Activated CD4-positive, alpha-beta T cell treated with anti-CD3 and anti-CD28 coated beads, Interleukin-2, amount 10 ng/mL, durations not matched to agents 7 days and 5 days (primary cell): ENCODE data around the gene FGD3. TPM values are rescaled to one million over a fixed set of nuclear protein-coding genes. Genes with fewer than 3 reads are reported as not detected.
"Not testable (repeated sequence)": the region's sequence is repeated elsewhere in the genome, so short reads cannot be mapped to it uniquely, and the experiment has no call there.

ENCODE experiments used
- CTCF ChIA-PET: fragments of 350-600 bp; sonication (Branson Sonifier 250); formaldehyde crosslinking; loops from one replicate; lab custom pipeline; 2021; ENCODE audit warnings: antibody characterized with exemption; lab: Charles Lee
- POLR2A ChIA-PET: fragments of 350-600 bp; sonication (Branson Sonifier 250); formaldehyde crosslinking; loops from one replicate; lab custom pipeline; 2021; ENCODE audit warnings: antibody characterized with exemption; lab: Charles Lee
- DNase-seq: peaks from one replicate; pipeline ENCODE4 v3.0.0-alpha.2; 2020
- H3K27ac Mint-ChIP-seq: one replicate; pipeline ENCODE4 v1.8.0; 2021; ENCODE audit warnings: mild to moderate bottlenecking, moderate library complexity, mixed read lengths
- H3K27me3 Mint-ChIP-seq: one replicate; pipeline ENCODE4 v1.8.0; 2021; ENCODE audit warnings: mixed read lengths
- H3K36me3 Mint-ChIP-seq: one replicate; pipeline ENCODE4 v1.8.0; 2021; ENCODE audit warnings: low read depth, mixed read lengths
- H3K4me1 Mint-ChIP-seq: one replicate; pipeline ENCODE4 v1.8.0; 2021; ENCODE audit warnings: mixed read lengths
- H3K4me3 Mint-ChIP-seq: one replicate; pipeline ENCODE4 v1.8.0; 2021; ENCODE audit warnings: mild to moderate bottlenecking, moderate library complexity, mixed read lengths
- H3K9me3 Mint-ChIP-seq: one replicate; pipeline ENCODE4 v1.8.0; 2021; ENCODE audit warnings: mixed read lengths
- total RNA-seq, 2 experiments: library from RNA; stranded (reverse); gene quantifications; one replicate each; pipeline ENCODE4 v1.2.3, GENCODE V29; 2021

FGD3 gene
- total RNA-seq, 2 experiments from 2014 or later, result 148 to 156 TPM

- DNase-seq, result no peak
- H3K4me3 Mint-ChIP-seq, result no peak overlapping the region
- POLR2A ChIA-PET, result no interaction called here
- CTCF ChIA-PET, result no interaction called here
- H3K27me3 Mint-ChIP-seq, result no peaks in the 10 kb centered on the region
- H3K27ac Mint-ChIP-seq, result no peak overlapping the region
- H3K4me1 Mint-ChIP-seq, result peaks cover 23% of the 10 kb centered on the region
- no peaks in the 10 kb centered on the region for H3K9me3 Mint-ChIP-seq
- peaks cover 70% of the 10 kb centered on the region for H3K36me3 Mint-ChIP-seq
Measured at GRCh38 chr9:93007529-93008058, 60.3 kb downstream of the FGD3 start.

- Mint-ChIP-seq H3K27ac (no peak overlapping the region), H3K4me1 (peaks cover 15% of the 10 kb centered on the region), H3K9me3 (no peaks in the 10 kb centered on the region), H3K4me3 (no peak overlapping the region), H3K36me3 (peaks cover 73% of the 10 kb centered on the region), H3K27me3 (no peaks in the 10 kb centered on the region)
- ChIA-PET POLR2A (no interaction called here), CTCF (interaction anchor here (0.8 kb wide), 1 partner anchor 16 kb away, joined by 3 read pairs; no protein-coding TSS in a partner anchor)
- DNase-seq, result no peak
Measured at GRCh38 chr9:93008457-93008856, 61.1 kb downstream of the FGD3 start.

GRCh38 chr9:93009337-93010015, 62.2 kb downstream of the FGD3 start:
- Mint-ChIP-seq H3K36me3 (peaks cover 72% of the 10 kb centered on the region), H3K27ac (no peak overlapping the region), H3K4me3 (no peak overlapping the region), H3K4me1 (peaks cover 4% of the 10 kb centered on the region), H3K9me3 (no peaks in the 10 kb centered on the region), H3K27me3 (no peaks in the 10 kb centered on the region)
- ChIA-PET POLR2A (interaction anchor here (0.7 kb wide), 1 partner anchor 17 kb away, joined by 3 read pairs; no protein-coding TSS in a partner anchor), CTCF (interaction anchor here (0.5 to 1.0 kb wide), 3 partner anchors 17 to 175 kb away, joined by 3 to 5 read pairs (median 4); partner anchors contain the start of gene WNK2)
- no peak for DNase-seq

- ChIA-PET CTCF (interaction anchor here (0.7 to 1.0 kb wide), 2 partner anchors 18 to 121 kb away, joined by 3 read pairs; no protein-coding TSS in a partner anchor), POLR2A (no interaction called here)
- DNase-seq, result no peak
- Mint-ChIP-seq H3K9me3 (no peaks in the 10 kb centered on the region), H3K4me3 (no peak overlapping the region), H3K4me1 (peaks cover 3% of the 10 kb centered on the region), H3K36me3 (peaks cover 70% of the 10 kb centered on the region), H3K27me3 (no peaks in the 10 kb centered on the region), H3K27ac (no peak overlapping the region)
Measured at GRCh38 chr9:93010056-93010455, 62.7 kb downstream of the FGD3 start.

GRCh38 chr9:93010704-93011103, 63.4 kb downstream of the FGD3 start:
- Mint-ChIP-seq H3K36me3 (peaks cover 68% of the 10 kb centered on the region), H3K27ac (no peak overlapping the region), H3K4me1 (peaks cover 3% of the 10 kb centered on the region), H3K4me3 (no peak overlapping the region), H3K9me3 (no peaks in the 10 kb centered on the region), H3K27me3 (no peaks in the 10 kb centered on the region)
- no peak for DNase-seq
- ChIA-PET CTCF (interaction anchor here (0.7 to 1.3 kb wide), 3 partner anchors 10 to 948 kb away, joined by 3 read pairs; no protein-coding TSS in a partner anchor), POLR2A (no interaction called here)

GRCh38 chr9:93011114-93011513, 63.8 kb downstream of the FGD3 start:
- no peaks in the 10 kb centered on the region for H3K27me3 Mint-ChIP-seq
- ChIA-PET POLR2A (no interaction called here), CTCF (interaction anchor here (0.7 to 1.3 kb wide), 2 partner anchors 10 to 947 kb away, joined by 3 read pairs; no protein-coding TSS in a partner anchor)
- no peak overlapping the region for H3K27ac Mint-ChIP-seq
- no peak for DNase-seq
- H3K4me3 Mint-ChIP-seq, result no peak overlapping the region
- H3K36me3 Mint-ChIP-seq, result peaks cover 68% of the 10 kb centered on the region
- no peaks in the 10 kb centered on the region for H3K9me3 Mint-ChIP-seq
- H3K4me1 Mint-ChIP-seq, result peaks cover 3% of the 10 kb centered on the region

GRCh38 chr9:93012963-93013855, 65.9 kb downstream of the FGD3 start:
- no peak for DNase-seq

GRCh38 chr9:93013856-93014582, 66.7 kb downstream of the FGD3 start:
- Mint-ChIP-seq H3K27ac (peak overlapping the region; percentile 58), H3K27me3 (no peaks in the 10 kb centered on the region), H3K4me1 (peaks cover 15% of the 10 kb centered on the region), H3K9me3 (no peaks in the 10 kb centered on the region), H3K4me3 (no peak overlapping the region), H3K36me3 (peaks cover 64% of the 10 kb centered on the region)
- ChIA-PET POLR2A (no interaction called here), CTCF (interaction anchor here (0.9 to 4.4 kb wide), 3 partner anchors 11 to 94 kb away, joined by 3 to 25 read pairs (median 11); no protein-coding TSS in a partner anchor)
- no peak for DNase-seq

More at GRCh38 chr9:93012963-93013855, 65.9 kb downstream of the FGD3 start:
- Mint-ChIP-seq H3K27ac (peak overlapping the region; percentile 68), H3K9me3 (no peaks in the 10 kb centered on the region), H3K4me1 (peaks cover 9% of the 10 kb centered on the region), H3K27me3 (no peaks in the 10 kb centered on the region), H3K4me3 (no peak overlapping the region), H3K36me3 (peaks cover 64% of the 10 kb centered on the region)
- POLR2A ChIA-PET, result no interaction called here
- CTCF ChIA-PET, result interaction anchor here (0.9 to 4.4 kb wide), 3 partner anchors 10 to 95 kb away, joined by 3 to 25 read pairs (median 4); no protein-coding TSS in a partner anchor

- H3K4me3 Mint-ChIP-seq, POLR2A ChIA-PET, H3K27ac Mint-ChIP-seq, H3K27me3 Mint-ChIP-seq, DNase-seq, H3K9me3 Mint-ChIP-seq: not testable (repeated sequence)
- peaks cover 21% of the 10 kb centered on the region for H3K4me1 Mint-ChIP-seq
- H3K36me3 Mint-ChIP-seq, result peaks cover 60% of the 10 kb centered on the region
- CTCF ChIA-PET, result interaction anchor here (1.5 to 4.4 kb wide), 4 partner anchors 10 to 38 kb away, joined by 4 to 25 read pairs (median 8); no protein-coding TSS in a partner anchor
Measured at GRCh38 chr9:93015190-93015589, 67.9 kb downstream of the FGD3 start.

GRCh38 chr9:93017621-93018020, 70.3 kb downstream of the FGD3 start:
- Mint-ChIP-seq H3K36me3 (peaks cover 67% of the 10 kb centered on the region), H3K4me3 (no peak overlapping the region), H3K27ac (peak overlapping the region; percentile 66), H3K4me1 (peaks cover 35% of the 10 kb centered on the region), H3K27me3 (no peaks in the 10 kb centered on the region), H3K9me3 (no peaks in the 10 kb centered on the region)
- POLR2A ChIA-PET, result no interaction called here
- no peak for DNase-seq
- CTCF ChIA-PET, result interaction anchor here (4.4 kb wide), 1 partner anchor 14 kb away, joined by 25 read pairs; no protein-coding TSS in a partner anchor

- no peak overlapping the region for H3K4me3 Mint-ChIP-seq
- DNase-seq, result no peak
- ChIA-PET POLR2A (no interaction called here), CTCF (interaction anchor here (1.1 to 2.0 kb wide), 3 partner anchors 17 to 85 kb away, joined by 3 to 11 read pairs (median 3); no protein-coding TSS in a partner anchor)
- no peaks in the 10 kb centered on the region for H3K27me3 Mint-ChIP-seq
- peak overlapping the region; percentile 79 for H3K27ac Mint-ChIP-seq
- no peaks in the 10 kb centered on the region for H3K9me3 Mint-ChIP-seq
- peaks cover 59% of the 10 kb centered on the region for H3K36me3 Mint-ChIP-seq
- H3K4me1 Mint-ChIP-seq, result peaks cover 57% of the 10 kb centered on the region
Measured at GRCh38 chr9:93020151-93020550, 72.8 kb downstream of the FGD3 start.
